ENCODE data around the gene TTC39B.
"Not testable (repeated sequence)": the region's sequence is repeated elsewhere in the genome, so short reads cannot be mapped to it uniquely, and the experiment has no call there.

Gene TTC39B

GRCh38 chr9:15235658-15236057, 71.4 kb downstream of the TTC39B start:
- Histone ChIP-seq H3K4me1 (ENCODE audit: control insufficient read depth in 1 of 2, insufficient read depth in 2 of 2, low read length in 2 of 2) (no peaks in the 10 kb centered on the region), H3K4me3 (ENCODE audit: low read depth in 1 of 2, low read length in 2 of 2) (no peak overlapping the region)

GRCh38 chr9:15233941-15234490, 73.0 kb downstream of the TTC39B start:
- H3K4me1 ChIP-seq (ENCODE audit: control insufficient read depth in 1 of 2, insufficient read depth in 2 of 2, low read length in 2 of 2); H3K9ac ChIP-seq (ENCODE audit: low read depth in 1 of 2, low read length in 2 of 2); H3K4me3 ChIP-seq (ENCODE audit: low read depth in 1 of 2, low read length in 2 of 2); H3K27ac ChIP-seq (ENCODE audit: low read depth, low read length); H3K27me3 ChIP-seq (ENCODE audit: control insufficient read depth in 1 of 2, insufficient read depth in 2 of 2, low read length in 2 of 2); H3K36me3 ChIP-seq (ENCODE audit: control insufficient read depth in 1 of 2, insufficient read depth in 2 of 2, low read length in 2 of 2): not testable (repeated sequence)
- peaks cover 2 to 21% of the 10 kb centered on the region in 2 donors for H3K9me3 ChIP-seq (ENCODE audit: control insufficient read depth in 1 of 2, low read length in 2 of 2)

More at GRCh38 chr9:15235658-15236057, 71.4 kb downstream of the TTC39B start:
- H3K36me3 ChIP-seq (ENCODE audit: control insufficient read depth in 1 of 2, insufficient read depth in 2 of 2, low read length in 2 of 2) = no peaks in the 10 kb centered on the region
- H3K9ac ChIP-seq (ENCODE audit: low read depth in 1 of 2, low read length in 2 of 2) = no peak overlapping the region
- H3K9me3 ChIP-seq (ENCODE audit: control insufficient read depth in 1 of 2, low read length in 2 of 2) = peaks cover 2 to 21% of the 10 kb centered on the region in 2 donors
- H3K27ac ChIP-seq (ENCODE audit: low read depth, low read length) = no peak overlapping the region
- no peaks in the 10 kb centered on the region for H3K27me3 ChIP-seq (ENCODE audit: control insufficient read depth in 1 of 2, insufficient read depth in 2 of 2, low read length in 2 of 2)

GRCh38 chr9:15232706-15233280, 74.2 kb downstream of the TTC39B start:
- not testable (repeated sequence) for H3K4me3 ChIP-seq (ENCODE audit: low read depth in 1 of 2, low read length in 2 of 2); H3K27me3 ChIP-seq (ENCODE audit: control insufficient read depth in 1 of 2, insufficient read depth in 2 of 2, low read length in 2 of 2); H3K9ac ChIP-seq (ENCODE audit: low read depth in 1 of 2, low read length in 2 of 2); H3K27ac ChIP-seq (ENCODE audit: low read depth, low read length); H3K36me3 ChIP-seq (ENCODE audit: control insufficient read depth in 1 of 2, insufficient read depth in 2 of 2, low read length in 2 of 2)
- H3K9me3 ChIP-seq (ENCODE audit: control insufficient read depth in 1 of 2, low read length in 2 of 2) = peaks cover 0 to 10% of the 10 kb centered on the region in 2 donors
- peaks cover 0 to 11% of the 10 kb centered on the region in 2 donors for H3K4me1 ChIP-seq (ENCODE audit: control insufficient read depth in 1 of 2, insufficient read depth in 2 of 2, low read length in 2 of 2)

GRCh38 chr9:15231788-15232635, 75.0 kb downstream of the TTC39B start:
- Histone ChIP-seq H3K9me3 (ENCODE audit: control insufficient read depth in 1 of 2, low read length in 2 of 2) (peaks cover 0 to 7% of the 10 kb centered on the region in 2 donors), H3K4me3 (ENCODE audit: low read depth in 1 of 2, low read length in 2 of 2) (no peak overlapping the region), H3K4me1 (ENCODE audit: control insufficient read depth in 1 of 2, insufficient read depth in 2 of 2, low read length in 2 of 2) (peaks cover 0 to 11% of the 10 kb centered on the region in 2 donors), H3K27ac (ENCODE audit: low read depth, low read length) (no peak overlapping the region), H3K9ac (ENCODE audit: low read depth in 1 of 2, low read length in 2 of 2) (no peak overlapping the region), H3K27me3 (ENCODE audit: control insufficient read depth in 1 of 2, insufficient read depth in 2 of 2, low read length in 2 of 2) (no peaks in the 10 kb centered on the region), H3K36me3 (ENCODE audit: control insufficient read depth in 1 of 2, insufficient read depth in 2 of 2, low read length in 2 of 2) (no peaks in the 10 kb centered on the region)

- H3K9me3 ChIP-seq (ENCODE audit: control insufficient read depth in 1 of 2, low read length in 2 of 2) = no peaks in the 10 kb centered on the region
- H3K4me1 ChIP-seq (ENCODE audit: control insufficient read depth in 1 of 2, insufficient read depth in 2 of 2, low read length in 2 of 2) = peaks cover 0 to 11% of the 10 kb centered on the region in 2 donors
- no peak overlapping the region for H3K4me3 ChIP-seq (ENCODE audit: low read depth in 1 of 2, low read length in 2 of 2)
- H3K27ac ChIP-seq (ENCODE audit: low read depth, low read length) = no peak overlapping the region
- no peaks in the 10 kb centered on the region for H3K27me3 ChIP-seq (ENCODE audit: control insufficient read depth in 1 of 2, insufficient read depth in 2 of 2, low read length in 2 of 2)
- peaks cover 0 to 1% of the 10 kb centered on the region in 2 donors for H3K36me3 ChIP-seq (ENCODE audit: control insufficient read depth in 1 of 2, insufficient read depth in 2 of 2, low read length in 2 of 2)
- no peak overlapping the region for H3K9ac ChIP-seq (ENCODE audit: low read depth in 1 of 2, low read length in 2 of 2)
Measured at GRCh38 chr9:15229409-15229808, 77.6 kb downstream of the TTC39B start.

GRCh38 chr9:15227491-15227890, 79.5 kb downstream of the TTC39B start:
- H3K4me3 ChIP-seq (ENCODE audit: low read depth in 1 of 2, low read length in 2 of 2) = no peak overlapping the region
- H3K27me3 ChIP-seq (ENCODE audit: control insufficient read depth in 1 of 2, insufficient read depth in 2 of 2, low read length in 2 of 2) = no peaks in the 10 kb centered on the region
- no peak overlapping the region for H3K27ac ChIP-seq (ENCODE audit: low read depth, low read length)
- peaks cover 0 to 10% of the 10 kb centered on the region in 2 donors for H3K36me3 ChIP-seq (ENCODE audit: control insufficient read depth in 1 of 2, insufficient read depth in 2 of 2, low read length in 2 of 2)
- no peak overlapping the region for H3K9ac ChIP-seq (ENCODE audit: low read depth in 1 of 2, low read length in 2 of 2)
- no peaks in the 10 kb centered on the region for H3K9me3 ChIP-seq (ENCODE audit: control insufficient read depth in 1 of 2, low read length in 2 of 2)
- peaks cover 0 to 11% of the 10 kb centered on the region in 2 donors for H3K4me1 ChIP-seq (ENCODE audit: control insufficient read depth in 1 of 2, insufficient read depth in 2 of 2, low read length in 2 of 2)

GRCh38 chr9:15225564-15226126, 81.4 kb downstream of the TTC39B start:
- peaks cover 0 to 10% of the 10 kb centered on the region in 2 donors for H3K36me3 ChIP-seq (ENCODE audit: control insufficient read depth in 1 of 2, insufficient read depth in 2 of 2, low read length in 2 of 2)
- H3K27me3 ChIP-seq (ENCODE audit: control insufficient read depth in 1 of 2, insufficient read depth in 2 of 2, low read length in 2 of 2) = no peaks in the 10 kb centered on the region
- no peak overlapping the region for H3K27ac ChIP-seq (ENCODE audit: low read depth, low read length)
- no peaks in the 10 kb centered on the region for H3K9me3 ChIP-seq (ENCODE audit: control insufficient read depth in 1 of 2, low read length in 2 of 2)
- no peak overlapping the region for H3K4me3 ChIP-seq (ENCODE audit: low read depth in 1 of 2, low read length in 2 of 2)
- H3K4me1 ChIP-seq (ENCODE audit: control insufficient read depth in 1 of 2, insufficient read depth in 2 of 2, low read length in 2 of 2) = peaks cover 0 to 11% of the 10 kb centered on the region in 2 donors
- H3K9ac ChIP-seq (ENCODE audit: low read depth in 1 of 2, low read length in 2 of 2) = no peak overlapping the region

- H3K4me1 ChIP-seq (ENCODE audit: control insufficient read depth in 1 of 2, insufficient read depth in 2 of 2, low read length in 2 of 2) = peaks cover 7 to 12% of the 10 kb centered on the region in 2 donors
- no peaks in the 10 kb centered on the region for H3K9me3 ChIP-seq (ENCODE audit: control insufficient read depth in 1 of 2, low read length in 2 of 2)
- H3K4me3 ChIP-seq (ENCODE audit: low read depth in 1 of 2, low read length in 2 of 2) = no peak overlapping the region
- H3K27me3 ChIP-seq (ENCODE audit: control insufficient read depth in 1 of 2, insufficient read depth in 2 of 2, low read length in 2 of 2) = no peaks in the 10 kb centered on the region
- H3K36me3 ChIP-seq (ENCODE audit: control insufficient read depth in 1 of 2, insufficient read depth in 2 of 2, low read length in 2 of 2) = peaks cover 0 to 10% of the 10 kb centered on the region in 2 donors
- no peak overlapping the region for H3K9ac ChIP-seq (ENCODE audit: low read depth in 1 of 2, low read length in 2 of 2)
- H3K27ac ChIP-seq (ENCODE audit: low read depth, low read length) = no peak overlapping the region
Measured at GRCh38 chr9:15222313-15222712, 84.7 kb downstream of the TTC39B start.

GRCh38 chr9:15221746-15222145, 85.3 kb downstream of the TTC39B start:
- no peaks in the 10 kb centered on the region for H3K9me3 ChIP-seq (ENCODE audit: control insufficient read depth in 1 of 2, low read length in 2 of 2)
- no peak overlapping the region for H3K4me3 ChIP-seq (ENCODE audit: low read depth in 1 of 2, low read length in 2 of 2)
- H3K36me3 ChIP-seq (ENCODE audit: control insufficient read depth in 1 of 2, insufficient read depth in 2 of 2, low read length in 2 of 2) = peaks cover 0 to 10% of the 10 kb centered on the region in 2 donors
- H3K9ac ChIP-seq (ENCODE audit: low read depth in 1 of 2, low read length in 2 of 2) = no peak overlapping the region
- no peaks in the 10 kb centered on the region for H3K27me3 ChIP-seq (ENCODE audit: control insufficient read depth in 1 of 2, insufficient read depth in 2 of 2, low read length in 2 of 2)
- peaks cover 7 to 12% of the 10 kb centered on the region in 2 donors for H3K4me1 ChIP-seq (ENCODE audit: control insufficient read depth in 1 of 2, insufficient read depth in 2 of 2, low read length in 2 of 2)
- no peak overlapping the region for H3K27ac ChIP-seq (ENCODE audit: low read depth, low read length)

Data from duodenal mucosa (tissue), 2 donors.